ENCODE data around the gene CFAP58. TPM values are rescaled to one million over a fixed set of nuclear protein-coding genes. Genes with fewer than 3 reads are reported as not detected.

The CFAP58 gene
- total RNA-seq, 4 donors from 2014 or later = 0.13 to 0.36 (median 0.27) TPM; not detected in 1

GRCh38 chr10:104441329-104442000 lies 87.8 kb downstream of the CFAP58 start:
- in situ Hi-C loops (cut with MboI; ENCODE audit: low sequenced_read_pairs in 4 of 4) = no loop called here
- intact Hi-C loops (cut with DNase I; ENCODE audit: low total_unique reads) = no loop called here
- Histone ChIP-seq H3K27me3 (no peaks in the 10 kb centered on the region), H3K4me1 (no peaks in the 10 kb centered on the region), H3K9me3 (no peaks in the 10 kb centered on the region), H3K4me3 (no peak overlapping the region), H3K27ac (no peak overlapping the region), H3K36me3 (no peaks in the 10 kb centered on the region)
- TF ChIP-seq POLR2A (IDR thresholded peaks at IDR 0.05) = no peak
- no peak for TF ChIP-seq CTCF (IDR thresholded peaks at IDR 0.05 in 4 of 5, conservative IDR thresholded peaks at IDR 0.05 in 1 of 5)
- ATAC-seq (no peak), DNase-seq (no peak)

- ATAC-seq (no peak), DNase-seq (no peak)
- Histone ChIP-seq H3K4me3 (no peak overlapping the region), H3K27ac (no peak overlapping the region), H3K36me3 (no peaks in the 10 kb centered on the region), H3K27me3 (no peaks in the 10 kb centered on the region), H3K9me3 (no peaks in the 10 kb centered on the region), H3K4me1 (no peaks in the 10 kb centered on the region)
- in situ Hi-C loops (cut with MboI; ENCODE audit: low sequenced_read_pairs in 4 of 4) = no loop called here
- intact Hi-C loops (cut with DNase I; ENCODE audit: low total_unique reads) = no loop called here
- TF ChIP-seq CTCF (IDR thresholded peaks at IDR 0.05 in 4 of 5, conservative IDR thresholded peaks at IDR 0.05 in 1 of 5) (no peak), POLR2A (IDR thresholded peaks at IDR 0.05) (no peak)
These were observed 91.7 kb downstream of the CFAP58 start for GRCh38 chr10:104445359-104445758.

- no peaks in the 10 kb centered on the region for H3K4me1 ChIP-seq
- TF ChIP-seq CTCF (IDR thresholded peaks at IDR 0.05 in 4 of 5, conservative IDR thresholded peaks at IDR 0.05 in 1 of 5) (no peak), POLR2A (IDR thresholded peaks at IDR 0.05) (no peak)
- ATAC-seq (no peak), DNase-seq (no peak)
- in situ Hi-C loops (cut with MboI; ENCODE audit: low sequenced_read_pairs in 4 of 4) (no loop called here), intact Hi-C loops (cut with DNase I; ENCODE audit: low total_unique reads) (no loop called here)
- no peaks in the 10 kb centered on the region for H3K9me3 ChIP-seq
- H3K4me3 ChIP-seq = no peak overlapping the region
- H3K27me3 ChIP-seq = no peaks in the 10 kb centered on the region
- no peaks in the 10 kb centered on the region for H3K36me3 ChIP-seq
- no peak overlapping the region for H3K27ac ChIP-seq
These were observed 92.5 kb downstream of the CFAP58 start for GRCh38 chr10:104446151-104446550.

- Histone ChIP-seq H3K4me1 (no peaks in the 10 kb centered on the region), H3K4me3 (no peak overlapping the region), H3K27ac (no peak overlapping the region), H3K9me3 (no peaks in the 10 kb centered on the region), H3K36me3 (no peaks in the 10 kb centered on the region), H3K27me3 (no peaks in the 10 kb centered on the region)
- no peak for TF ChIP-seq POLR2A (IDR thresholded peaks at IDR 0.05)
- no peak for TF ChIP-seq CTCF (IDR thresholded peaks at IDR 0.05 in 4 of 5, conservative IDR thresholded peaks at IDR 0.05 in 1 of 5)
- in situ Hi-C loops (cut with MboI; ENCODE audit: low sequenced_read_pairs in 4 of 4) (no loop called here), intact Hi-C loops (cut with DNase I; ENCODE audit: low total_unique reads) (no loop called here)
- ATAC-seq = no peak
- DNase-seq = no peak
These were observed 93.7 kb downstream of the CFAP58 start for GRCh38 chr10:104447331-104447730.

GRCh38 chr10:104447906-104448305 lies 94.3 kb downstream of the CFAP58 start:
- H3K27me3 ChIP-seq = no peaks in the 10 kb centered on the region
- no peak for DNase-seq
- H3K9me3 ChIP-seq = no peaks in the 10 kb centered on the region
- TF ChIP-seq POLR2A (IDR thresholded peaks at IDR 0.05) (no peak), CTCF (IDR thresholded peaks at IDR 0.05 in 4 of 5, conservative IDR thresholded peaks at IDR 0.05 in 1 of 5) (no peak)
- no peaks in the 10 kb centered on the region for H3K4me1 ChIP-seq
- intact Hi-C loops (cut with DNase I; ENCODE audit: low total_unique reads) = no loop called here
- H3K36me3 ChIP-seq = no peaks in the 10 kb centered on the region
- no peak overlapping the region for H3K27ac ChIP-seq
- ATAC-seq = no peak
- H3K4me3 ChIP-seq = no peak overlapping the region
- in situ Hi-C loops (cut with MboI; ENCODE audit: low sequenced_read_pairs in 4 of 4) = no loop called here
